GM12874 (cell line): ENCODE data around the gene TPT1.

Source experiments
- CTCF ChIP-seq: IDR thresholded peaks from 2 replicates; pipeline ENCODE4 v1.5.1; 2011; ENCODE audit warnings: low read depth, mild to moderate bottlenecking, control low read depth, low read length, moderate library complexity; ENCODE audit not compliant: insufficient read depth

TPT1 gene

GRCh38 chr13:45337395-45337794 is 3.6 kb downstream of the TPT1 start:
- no peak for TF ChIP-seq CTCF

- TF ChIP-seq CTCF: no peak
Observed at GRCh38 chr13:45336025-45336800, 4.8 kb downstream of the TPT1 start.

GRCh38 chr13:45335397-45336024 is 5.5 kb downstream of the TPT1 start:
- no peak for TF ChIP-seq CTCF

- no peak for TF ChIP-seq CTCF
Observed at GRCh38 chr13:45333977-45334922, 6.7 kb downstream of the TPT1 start.

- TF ChIP-seq CTCF: no peak
Observed at GRCh38 chr13:45333251-45333976, 7.6 kb downstream of the TPT1 start.

GRCh38 chr13:45332831-45333219 is 8.2 kb downstream of the TPT1 start:
- TF ChIP-seq CTCF: no peak
